IMR-90 (cell line): ENCODE measurements around the gene BSPRY. TPM values are rescaled to one million over a fixed set of nuclear protein-coding genes. Genes with fewer than 3 reads are reported as not detected.

ENCODE experiments used
- ATAC-seq: fragments of 200-7000 bp; cut with Tn5 transposase; 2 replicates; pipeline ENCODE4 v1.9.1; 2020; ENCODE audit warnings: low read depth, mild to moderate bottlenecking, moderate library complexity
- BruUV-seq: library from RNA; stranded (reverse); fragments of 400-500 nt; replicated peaks from 2 replicates; lab custom pipeline; 2021; lab: Mats Ljungman, UMichigan
- CTCF ChIA-PET: fragments of 300-600 bp; formaldehyde crosslinking; extraction: SDS; loops from one replicate; lab custom pipeline; 2021; ENCODE audit warnings: antibody characterized with exemption; lab: Yijun Ruan, JAX
- POLR2A ChIA-PET: fragments of 300-600 bp; sonication (Branson Sonifier 250); formaldehyde crosslinking; loops from one replicate; lab custom pipeline; 2022; ENCODE audit warnings: antibody characterized with exemption; ENCODE audit not compliant: unreplicated experiment; lab: Charles Lee
- DNase-seq: peaks from one replicate; pipeline ENCODE4 v3.0.0; 2013
- H2AFZ ChIP-seq: replicated peaks from 2 replicates; pipeline ENCODE3; 2013; ENCODE audit warnings: low read length, mild to moderate bottlenecking; ENCODE audit not compliant: poor library complexity
- H2AK5ac ChIP-seq: 2 replicates; pipeline ENCODE4 v1.6.1; 2013; ENCODE audit warnings: low read depth, low read length, inconsistent platforms
- H2AK9ac ChIP-seq: replicated peaks from 2 replicates; pipeline ENCODE3; 2013; ENCODE audit warnings: mild to moderate bottlenecking, low read depth, low read length, moderate library complexity; ENCODE audit not compliant: poor library complexity
- H2BK120ac ChIP-seq: 2 replicates; pipeline ENCODE4 v1.6.1; 2013; ENCODE audit warnings: low read depth, low read length, inconsistent platforms
- H2BK15ac ChIP-seq: 3 replicates; pipeline ENCODE4 v1.6.1; 2013; ENCODE audit warnings: low read depth, low read length, inconsistent platforms
- H2BK20ac ChIP-seq: 2 replicates; pipeline ENCODE4 v1.6.1; 2013; ENCODE audit warnings: low read depth, mild to moderate bottlenecking, inconsistent platforms, low read length, moderate library complexity
- H2BK5ac ChIP-seq: 2 replicates; pipeline ENCODE4 v1.6.1; 2013; ENCODE audit warnings: mild to moderate bottlenecking, low read depth, low read length, inconsistent platforms; ENCODE audit not compliant: poor library complexity, severe bottlenecking
- H3K14ac ChIP-seq: replicated peaks from 2 replicates; pipeline ENCODE4 v1.6.1; 2013; ENCODE audit warnings: low read depth, low read length, inconsistent platforms
- H3K18ac ChIP-seq: 2 replicates; pipeline ENCODE4 v1.6.1; 2013; ENCODE audit warnings: low read depth, low read length, control low read depth
- H3K23ac ChIP-seq: 2 replicates; pipeline ENCODE4 v1.6.1; 2013; ENCODE audit warnings: low read depth, low read length, inconsistent platforms
- H3K27ac ChIP-seq: 2 replicates; pipeline ENCODE4 v1.5.1; 2013; ENCODE audit warnings: mild to moderate bottlenecking, control low read depth, low read length; ENCODE audit not compliant: insufficient read depth
- H3K27me3 ChIP-seq: 2 replicates; pipeline ENCODE4 v1.6.1; 2013; ENCODE audit warnings: low read length; ENCODE audit not compliant: control insufficient read depth, insufficient read depth
- H3K36me3 ChIP-seq: 2 replicates; pipeline ENCODE4 v1.6.1; 2013; ENCODE audit warnings: low read length, mixed read lengths; ENCODE audit not compliant: control insufficient read depth, insufficient read depth
- H3K4ac ChIP-seq: 2 replicates; pipeline ENCODE4 v1.6.1; 2013; ENCODE audit warnings: low read depth, low read length, inconsistent platforms
- H3K4me1 ChIP-seq: 2 replicates; pipeline ENCODE4 v1.6.1; 2013; ENCODE audit warnings: low read length, mixed read lengths; ENCODE audit not compliant: control insufficient read depth, insufficient read depth
- H3K4me2 ChIP-seq: 2 replicates; pipeline ENCODE4 v1.6.1; 2013; ENCODE audit warnings: low read depth, mild to moderate bottlenecking, control low read depth, low read length, moderate library complexity
- H3K4me3 ChIP-seq: 2 replicates; pipeline ENCODE4 v1.5.1; 2013; ENCODE audit warnings: low read depth, mild to moderate bottlenecking, control low read depth, low read length, moderate library complexity; ENCODE audit not compliant: insufficient read depth
- H3K56ac ChIP-seq: 2 replicates; pipeline ENCODE4 v1.6.1; 2013; ENCODE audit warnings: low read length, inconsistent platforms; ENCODE audit not compliant: insufficient read depth; ENCODE audit errors: extremely low read depth
- H3K79me1 ChIP-seq, 2 experiments: 2 replicates each; pipeline ENCODE4 v1.6.1; 2013; ENCODE audit warnings: low read length in 2 of 2, inconsistent platforms in 1 of 2, low read depth in 1 of 2
- H3K9ac ChIP-seq: 2 replicates; pipeline ENCODE4 v1.6.1; 2013; ENCODE audit warnings: low read depth, low read length, control low read depth
- H3K9me1 ChIP-seq: 2 replicates; pipeline ENCODE4 v1.6.1; 2013; ENCODE audit warnings: low read length, inconsistent platforms; ENCODE audit not compliant: insufficient read depth
- H3K9me3 ChIP-seq: 2 replicates; pipeline ENCODE4 v1.6.1; 2013; ENCODE audit warnings: low read length; ENCODE audit not compliant: control insufficient read depth, insufficient read depth
- H4K20me1 ChIP-seq: 2 replicates; pipeline ENCODE4 v1.6.1; 2013; ENCODE audit warnings: low read length, inconsistent platforms; ENCODE audit not compliant: insufficient read depth
- H4K5ac ChIP-seq: 2 replicates; pipeline ENCODE4 v1.6.1; 2013; ENCODE audit warnings: mild to moderate bottlenecking, low read depth, low read length, control low read depth
- H4K8ac ChIP-seq, 2 experiments: 2 replicates each; pipeline ENCODE4 v1.6.1; 2013; ENCODE audit warnings: low read depth in 2 of 2, low read length in 2 of 2, control low read depth in 1 of 2, inconsistent platforms in 1 of 2
- H4K91ac ChIP-seq: 2 replicates; pipeline ENCODE4 v1.6.1; 2013; ENCODE audit warnings: low read depth, low read length, inconsistent platforms; ENCODE audit not compliant: insufficient read depth
- BHLHE40 ChIP-seq: fragments of 150-350 bp; IDR thresholded peaks from 2 replicates; pipeline ENCODE4 v1.6.1; 2016; ENCODE audit warnings: mild to moderate bottlenecking, low read depth, low read length
- MAFK ChIP-seq: IDR thresholded peaks from 2 replicates; pipeline ENCODE4 v1.6.1; 2012; ENCODE audit warnings: low read depth, low read length, improper control_type of control experiment
- NFE2L2 ChIP-seq: fragments of 150-350 bp; IDR thresholded peaks from 2 replicates; pipeline ENCODE4 v1.6.1; 2016; ENCODE audit warnings: low read depth, mild to moderate bottlenecking, low read length
- RAD21 ChIP-seq: IDR thresholded peaks from 2 replicates; pipeline ENCODE4 v1.6.1; 2012; ENCODE audit warnings: low read length, improper control_type of control experiment
- RFX5 ChIP-seq: IDR thresholded peaks from 2 replicates; pipeline ENCODE4 v1.8.0; 2012; ENCODE audit warnings: low read depth, mild to moderate bottlenecking, low read length, moderate library complexity
- WGBS, 2 experiments: methylation state at CpG; one replicate each; pipeline versions ENCODE4 v1.1.5 to v1.1.7; 2013; ENCODE audit warnings: missing lambda C conversion rate in 2 of 2; ENCODE audit not compliant: insufficient read length in 1 of 2; ENCODE audit errors: extremely low coverage in 2 of 2; 5-methylcytosine and 5-hydroxymethylcytosine counted together
- dilution Hi-C: fragments of 300-500 bp; cut with HindIII; formaldehyde crosslinking; loops from one replicate; pipeline ENCODE4 v1.14.3; 2018; ENCODE audit warnings: low sequenced_read_pairs; ENCODE audit not compliant: unreplicated experiment
- in situ Hi-C: fragments of 300-500 bp; cut with MboI; formaldehyde crosslinking; loops from 3 replicates; pipeline ENCODE4 v1.14.3; 2019; ENCODE audit warnings: low sequenced_read_pairs, inconsistent platforms, mixed read lengths
- intact Hi-C: fragments of 100-400 bp; cut with micrococcal nuclease; formaldehyde crosslinking; loops from 2 replicates; pipeline ENCODE4 v1.10.0; 2022
- polyA plus RNA-seq, 3 experiments: library from polyadenylated mRNA; depleted of rRNA; stranded (reverse); fragments of >200 nt; gene quantifications; 2 replicates each; pipeline ENCODE4 v1.2.3, GENCODE V29; 2012; ENCODE audit warnings: low replicate concordance in 1 of 3
- total RNA-seq: library from RNA; depleted of rRNA; stranded (reverse); fragments of >200 nt; gene quantifications from 2 replicates; pipeline ENCODE4 v1.2.3, GENCODE V29; 2012
- TF ChIP-seq, protein P1 (sequence below): fragments of 150-350 bp; IDR thresholded peaks from 2 replicates; pipeline ENCODE4 v1.6.1; 2016; ENCODE audit warnings: low read depth, mild to moderate bottlenecking, low read length, moderate library complexity, borderline replicate concordance
- TF ChIP-seq, protein P2 (sequence below): conservative IDR thresholded peaks from 2 replicates; pipeline ENCODE4 v1.5.1; 2012; ENCODE audit warnings: mild to moderate bottlenecking, low read depth, low read length, improper control_type of control experiment

BSPRY gene
- total and polyA plus RNA-seq, 2 of the 4 experiments (the other 2 are of a cell fraction): not detected

DNA sequence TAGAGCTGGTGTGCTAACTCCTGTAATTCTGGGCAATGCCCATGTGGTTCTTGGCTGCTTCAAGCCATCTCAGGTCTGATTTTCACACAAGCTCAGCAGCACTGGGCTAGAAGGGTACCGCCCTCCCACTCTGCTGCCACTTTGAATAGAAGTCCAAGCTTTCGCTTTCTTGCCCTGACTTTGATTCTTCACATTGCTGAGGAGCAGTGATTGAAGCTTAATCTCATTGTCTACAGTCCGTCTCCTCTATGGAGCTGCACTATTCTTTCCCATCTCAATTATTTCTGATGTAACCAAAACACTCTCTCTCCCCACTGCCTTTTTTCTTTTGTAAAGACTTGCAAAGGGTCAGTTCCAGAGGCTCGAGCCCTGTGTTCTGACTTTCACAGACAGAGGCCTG is 33.3 kb upstream of the BSPRY start:
- no peak overlapping the region for H4K91ac ChIP-seq
- no peak overlapping the region for H4K5ac ChIP-seq
- H3K27ac ChIP-seq: no peak overlapping the region
- CTCF ChIA-PET: no interaction called here
- no peak overlapping the region for H3K56ac ChIP-seq
- dilution Hi-C loops (no loop called here), intact Hi-C loops (no loop called here), in situ Hi-C loops (no loop called here)
- no peak overlapping the region for H3K18ac ChIP-seq
- TF ChIP-seq BHLHE40 (no peak), NFE2L2 (no peak), RFX5 (no peak), MAFK (no peak), RAD21 (no peak)
- TF ChIP-seq, protein P1, sequence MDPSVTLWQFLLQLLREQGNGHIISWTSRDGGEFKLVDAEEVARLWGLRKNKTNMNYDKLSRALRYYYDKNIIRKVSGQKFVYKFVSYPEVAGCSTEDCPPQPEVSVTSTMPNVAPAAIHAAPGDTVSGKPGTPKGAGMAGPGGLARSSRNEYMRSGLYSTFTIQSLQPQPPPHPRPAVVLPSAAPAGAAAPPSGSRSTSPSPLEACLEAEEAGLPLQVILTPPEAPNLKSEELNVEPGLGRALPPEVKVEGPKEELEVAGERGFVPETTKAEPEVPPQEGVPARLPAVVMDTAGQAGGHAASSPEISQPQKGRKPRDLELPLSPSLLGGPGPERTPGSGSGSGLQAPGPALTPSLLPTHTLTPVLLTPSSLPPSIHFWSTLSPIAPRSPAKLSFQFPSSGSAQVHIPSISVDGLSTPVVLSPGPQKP: no peak
- TF ChIP-seq, protein P2, sequence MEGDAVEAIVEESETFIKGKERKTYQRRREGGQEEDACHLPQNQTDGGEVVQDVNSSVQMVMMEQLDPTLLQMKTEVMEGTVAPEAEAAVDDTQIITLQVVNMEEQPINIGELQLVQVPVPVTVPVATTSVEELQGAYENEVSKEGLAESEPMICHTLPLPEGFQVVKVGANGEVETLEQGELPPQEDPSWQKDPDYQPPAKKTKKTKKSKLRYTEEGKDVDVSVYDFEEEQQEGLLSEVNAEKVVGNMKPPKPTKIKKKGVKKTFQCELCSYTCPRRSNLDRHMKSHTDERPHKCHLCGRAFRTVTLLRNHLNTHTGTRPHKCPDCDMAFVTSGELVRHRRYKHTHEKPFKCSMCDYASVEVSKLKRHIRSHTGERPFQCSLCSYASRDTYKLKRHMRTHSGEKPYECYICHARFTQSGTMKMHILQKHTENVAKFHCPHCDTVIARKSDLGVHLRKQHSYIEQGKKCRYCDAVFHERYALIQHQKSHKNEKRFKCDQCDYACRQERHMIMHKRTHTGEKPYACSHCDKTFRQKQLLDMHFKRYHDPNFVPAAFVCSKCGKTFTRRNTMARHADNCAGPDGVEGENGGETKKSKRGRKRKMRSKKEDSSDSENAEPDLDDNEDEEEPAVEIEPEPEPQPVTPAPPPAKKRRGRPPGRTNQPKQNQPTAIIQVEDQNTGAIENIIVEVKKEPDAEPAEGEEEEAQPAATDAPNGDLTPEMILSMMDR: no peak
- DNase-seq (no peak), ATAC-seq (no peak)
- H3K4me1 ChIP-seq: no peaks in the 10 kb centered on the region
- no peak overlapping the region for H3K4ac ChIP-seq
- peaks cover 2% of the 10 kb centered on the region; the same call in 1 of the 2 replicates for H3K9me3 ChIP-seq
- H2AK9ac ChIP-seq: no peak overlapping the region
- H3K9me1 ChIP-seq: no peaks in the 10 kb centered on the region
- H4K8ac ChIP-seq: no peak overlapping the region
- H3K23ac ChIP-seq: no peak overlapping the region
- H3K4me2 ChIP-seq: no peak overlapping the region
- BruUV-seq: no TSS peak
- no peak overlapping the region for H3K4me3 ChIP-seq
- 100% methylated on average over 3 of the region's 4 CpGs; no CpG with 5 or more reads in 1 of the 2 experiments for WGBS, 2 experiments
- H3K9ac ChIP-seq: no peak overlapping the region
- H2BK120ac ChIP-seq: no peak overlapping the region
- no peak overlapping the region for H2BK5ac ChIP-seq
- H2AFZ ChIP-seq: no peak overlapping the region
- no peaks in the 10 kb centered on the region for H4K20me1 ChIP-seq
- no peak overlapping the region for H2BK15ac ChIP-seq
- POLR2A ChIA-PET: no interaction called here
- no peaks in the 10 kb centered on the region for H3K36me3 ChIP-seq
- H3K14ac ChIP-seq: no peak overlapping the region
- no peak overlapping the region for H2AK5ac ChIP-seq
- peaks cover 10% of the 10 kb centered on the region; the same call in 1 of the 2 replicates for H3K27me3 ChIP-seq
- H3K79me1 ChIP-seq: no peaks in the 10 kb centered on the region
- H2BK20ac ChIP-seq: no peak overlapping the region
